GM10847 (cell line): Measurements from ENCODE around the gene TRIP6.

ENCODE experiments used
- POLR2A ChIP-seq: IDR thresholded peaks from 2 replicates; pipeline ENCODE4 v1.6.1; 2011; ENCODE audit not compliant: insufficient read length; ENCODE audit errors: extremely low read depth

The TRIP6 gene

DNA sequence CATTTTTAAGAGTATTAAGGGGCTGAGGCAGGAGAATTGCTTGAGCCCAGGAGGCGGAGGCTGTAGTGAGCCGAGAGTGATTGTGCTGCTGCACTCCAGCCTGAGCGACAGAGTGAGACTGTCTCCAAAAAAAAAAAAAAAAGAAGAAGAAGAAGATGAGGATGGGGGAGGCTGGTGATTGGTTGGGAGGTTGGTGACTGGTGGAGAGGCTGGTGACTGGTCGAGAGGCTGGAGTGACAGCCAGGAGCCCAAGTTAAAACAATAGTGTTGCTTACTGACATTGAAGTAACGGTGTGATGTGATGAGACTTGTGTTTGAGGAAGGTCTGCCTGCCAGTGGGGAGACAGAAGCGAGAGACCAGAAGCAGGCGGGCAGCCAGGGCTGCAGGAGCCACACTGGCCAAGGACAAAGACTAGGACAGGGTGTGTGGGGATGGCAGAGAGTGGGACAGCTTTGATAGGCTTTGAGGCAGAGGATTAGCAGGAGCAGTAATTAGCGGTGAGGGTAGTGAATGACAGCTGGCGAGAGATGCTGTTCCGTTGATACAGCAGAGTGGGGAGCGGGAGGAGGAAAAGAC, 12.6 kb downstream of the TRIP6 start:
- no peak for TF ChIP-seq POLR2A

DNA sequence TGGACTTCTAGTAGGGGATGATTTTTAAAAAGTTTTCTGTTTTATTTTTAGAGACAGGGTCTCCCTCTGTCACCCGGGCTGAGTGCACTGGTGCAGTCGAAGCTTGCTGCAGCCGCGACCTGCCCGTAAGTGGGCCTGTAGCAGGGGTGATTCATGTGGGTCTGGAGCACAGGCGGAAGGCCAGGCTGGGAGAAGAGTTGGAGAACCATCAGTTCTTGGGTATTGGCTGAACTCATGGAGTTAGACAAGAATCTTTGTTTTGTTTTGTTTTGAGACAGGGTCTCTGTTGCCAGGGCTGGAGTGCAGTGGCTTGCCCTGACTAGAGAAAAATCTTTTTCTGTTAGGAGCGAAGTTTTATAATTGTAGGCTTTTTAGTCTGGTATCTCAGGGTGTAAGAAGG, 13.5 kb downstream of the TRIP6 start:
- TF ChIP-seq POLR2A, result no peak

DNA sequence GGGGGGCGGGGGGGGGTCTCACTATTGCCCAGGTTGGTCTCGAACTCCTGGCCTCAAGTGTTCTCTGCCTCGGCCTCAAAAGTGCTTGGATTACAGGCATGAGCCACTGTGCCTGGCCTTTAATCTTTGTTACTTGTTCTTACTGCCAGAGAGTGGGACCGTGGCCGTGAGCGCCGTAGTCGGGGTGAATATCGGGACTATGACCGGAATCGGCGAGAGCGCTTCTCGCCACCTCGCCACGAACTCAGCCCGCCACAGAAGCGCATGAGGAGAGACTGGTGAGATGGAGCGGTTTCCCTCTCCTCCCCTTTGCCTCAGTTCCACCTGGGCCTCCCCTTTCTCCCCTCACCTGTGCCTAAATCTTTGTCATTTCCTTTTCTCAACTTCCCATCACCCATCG, 13.9 kb downstream of the TRIP6 start:
- no peak for TF ChIP-seq POLR2A

DNA sequence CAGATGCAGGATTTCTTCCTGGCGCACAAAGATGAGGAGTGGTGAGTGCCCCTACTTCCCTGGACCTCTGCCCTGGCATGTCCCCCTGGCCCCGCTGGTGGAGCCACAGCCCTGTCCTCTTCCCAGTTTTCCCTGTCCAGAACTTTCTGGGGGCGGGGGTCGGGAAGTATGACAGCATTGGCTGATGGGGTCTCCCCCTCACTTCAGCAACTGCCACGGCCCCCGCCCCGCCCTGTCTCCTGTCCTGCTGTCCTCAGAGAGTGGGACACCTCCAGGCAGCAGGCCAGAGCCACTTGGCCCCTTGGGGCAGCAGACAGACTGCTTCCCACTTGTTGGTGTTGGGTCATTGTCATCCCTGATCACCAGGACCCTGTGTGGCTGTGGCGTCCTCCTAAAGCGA, 15.0 kb downstream of the TRIP6 start:
- no peak for TF ChIP-seq POLR2A

DNA sequence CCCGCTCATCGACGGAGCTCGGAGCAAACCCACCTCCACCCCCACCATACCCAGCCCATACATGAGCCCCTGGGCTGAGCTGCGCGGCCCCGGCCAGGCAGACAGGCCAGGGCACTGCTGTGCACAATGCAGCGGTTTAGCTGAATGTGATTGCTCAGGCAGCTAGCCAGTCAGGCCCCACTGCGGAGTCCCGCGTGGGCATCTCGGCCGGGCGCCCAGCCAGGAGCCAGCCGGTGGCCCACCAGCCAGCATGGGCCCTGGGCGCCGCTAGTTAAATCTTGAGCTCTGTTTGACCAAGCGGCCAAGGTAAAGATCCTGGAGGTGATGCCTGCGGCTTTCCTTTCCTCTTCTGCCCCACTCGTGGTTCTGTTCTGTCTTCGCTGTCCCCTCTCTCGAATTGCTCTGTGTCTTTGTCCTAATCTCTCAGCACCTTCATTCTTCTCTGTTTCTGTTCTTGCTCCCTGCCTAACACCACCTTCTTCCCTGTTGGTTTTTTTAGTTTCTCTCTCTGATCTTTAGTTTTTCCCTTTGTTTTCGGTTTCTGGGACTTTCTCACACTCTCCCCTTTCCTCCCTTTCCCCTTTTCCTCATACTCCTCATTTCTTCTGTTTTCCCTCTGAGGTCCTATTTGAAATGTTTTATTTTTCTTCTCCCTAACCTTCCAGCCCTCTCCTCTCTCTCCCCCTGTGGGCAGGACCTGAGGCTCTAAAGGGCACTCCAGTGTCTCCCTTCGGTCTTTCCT, 15.8 kb downstream of the TRIP6 start:
- no peak for TF ChIP-seq POLR2A

DNA sequence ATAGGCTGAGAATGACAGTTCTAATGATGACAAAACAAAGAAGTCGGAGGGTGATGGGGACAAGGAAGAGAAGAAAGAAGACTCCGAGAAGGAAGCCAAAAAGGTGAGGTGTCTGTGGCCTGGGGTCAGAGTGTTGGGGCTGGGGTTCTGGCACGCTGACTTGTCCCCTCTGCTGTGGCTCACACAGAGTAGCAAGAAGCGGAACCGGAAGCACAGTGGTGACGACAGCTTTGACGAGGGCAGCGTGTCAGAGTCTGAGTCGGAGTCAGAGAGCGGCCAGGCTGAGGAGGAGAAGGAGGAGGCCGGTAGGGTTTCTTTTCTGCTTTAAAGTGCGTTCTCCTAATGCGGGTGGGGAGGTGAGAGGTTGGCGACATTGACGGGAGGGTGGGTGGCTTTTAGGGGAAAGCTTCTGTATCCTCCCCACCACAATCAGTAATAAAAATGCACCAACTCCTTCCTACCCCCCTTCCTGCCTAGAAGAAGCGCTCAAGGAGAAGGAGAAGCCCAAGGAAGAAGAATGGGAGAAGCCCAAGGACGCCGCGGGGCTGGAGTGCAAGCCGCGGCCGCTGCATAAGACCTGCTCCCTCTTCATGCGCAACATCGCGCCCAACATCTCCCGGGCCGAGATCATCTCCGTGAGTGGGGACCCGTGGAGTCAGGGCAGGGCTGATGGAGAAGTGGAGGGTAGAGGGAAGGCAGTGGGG, 17.7 kb downstream of the TRIP6 start:
- no peak for TF ChIP-seq POLR2A

DNA sequence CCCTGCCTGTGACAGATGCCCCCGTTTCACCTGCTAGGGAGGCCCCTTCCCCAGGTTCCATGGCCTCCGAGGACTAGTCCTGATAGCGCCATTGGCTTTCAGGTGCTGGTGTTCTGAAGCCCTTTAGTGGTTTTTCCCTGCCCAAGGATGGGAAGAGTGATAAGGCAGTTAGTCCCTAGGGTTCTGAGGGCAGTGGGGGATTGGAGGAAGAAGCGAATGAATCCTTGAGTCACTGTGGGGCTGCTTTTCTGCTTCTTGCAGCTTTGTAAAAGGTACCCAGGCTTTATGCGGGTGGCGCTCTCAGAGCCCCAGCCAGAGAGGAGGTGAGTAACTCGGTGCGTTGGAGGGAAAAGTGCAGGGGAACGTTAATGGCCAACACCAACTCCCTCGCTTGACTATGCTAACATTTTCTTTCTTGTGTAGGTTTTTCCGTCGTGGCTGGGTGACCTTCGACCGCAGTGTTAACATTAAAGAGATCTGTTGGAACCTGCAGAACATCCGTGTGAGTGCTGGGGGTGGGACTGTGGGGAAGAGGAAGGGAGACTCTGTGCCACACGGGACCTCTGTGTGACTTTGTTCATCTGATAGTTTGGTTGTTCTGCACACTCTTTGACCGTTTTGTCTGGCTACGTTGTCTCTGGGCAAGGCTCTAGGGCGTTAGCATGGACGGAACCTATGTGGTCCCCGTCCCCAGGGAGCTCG, 18.4 kb downstream of the TRIP6 start:
- TF ChIP-seq POLR2A, result no peak

DNA sequence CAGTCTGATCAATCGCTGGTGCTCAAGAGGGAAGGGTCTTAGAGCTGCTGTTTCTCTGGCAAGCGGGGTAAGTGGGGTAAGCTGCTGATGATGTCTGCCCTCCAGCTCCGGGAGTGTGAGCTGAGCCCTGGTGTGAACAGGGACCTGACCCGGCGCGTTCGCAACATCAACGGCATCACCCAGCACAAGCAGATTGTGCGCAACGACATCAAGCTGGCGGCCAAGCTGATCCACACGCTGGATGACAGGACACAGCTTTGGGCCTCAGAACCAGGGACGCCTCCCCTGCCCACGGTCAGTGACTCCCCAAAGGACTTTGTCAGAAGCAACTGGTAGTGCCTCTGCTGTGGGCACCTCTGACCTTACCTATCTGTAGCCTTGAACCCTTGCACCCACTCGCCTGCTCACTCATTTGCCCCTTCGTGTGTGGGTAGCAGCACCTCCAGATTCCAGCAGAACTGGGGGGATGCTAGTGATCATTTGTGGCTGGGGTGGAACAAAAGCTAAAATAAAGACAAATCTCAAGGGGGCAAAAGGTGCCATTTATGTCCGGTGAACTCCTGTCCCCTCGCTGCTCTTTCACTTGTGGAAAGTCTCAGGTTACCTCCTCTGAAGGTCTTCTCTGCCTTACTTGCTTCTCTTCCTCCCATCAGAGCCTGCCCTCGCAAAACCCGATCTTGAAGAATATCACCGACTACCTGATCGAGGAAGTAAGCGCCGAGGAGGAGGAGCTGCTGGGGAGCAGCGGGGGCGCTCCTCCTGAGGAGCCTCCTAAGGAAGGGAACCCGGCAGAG, 19.2 kb downstream of the TRIP6 start:
- TF ChIP-seq POLR2A, result no peak

DNA sequence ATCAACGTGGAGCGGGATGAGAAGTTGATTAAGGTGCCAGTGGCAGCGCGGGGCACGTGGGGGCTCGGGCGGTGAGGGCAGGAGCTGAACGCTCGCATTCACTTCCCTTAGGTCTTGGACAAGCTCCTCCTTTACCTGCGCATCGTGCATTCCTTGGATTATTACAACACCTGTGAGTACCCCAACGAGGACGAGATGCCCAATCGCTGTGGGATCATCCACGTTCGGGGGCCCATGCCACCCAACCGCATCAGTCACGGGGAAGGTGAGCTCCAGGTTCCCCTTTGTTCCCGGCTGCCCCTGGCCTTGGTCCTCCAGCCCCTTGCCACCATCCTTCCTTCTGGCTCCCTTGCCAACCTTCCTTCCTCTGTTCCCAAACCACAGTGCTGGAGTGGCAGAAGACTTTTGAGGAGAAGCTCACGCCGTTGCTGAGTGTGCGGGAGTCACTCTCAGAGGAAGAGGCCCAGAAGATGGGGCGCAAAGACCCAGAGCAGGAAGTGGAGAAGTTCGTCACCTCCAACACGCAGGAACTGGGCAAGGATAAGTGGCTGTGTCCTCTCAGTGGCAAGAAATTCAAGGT, 19.8 kb downstream of the TRIP6 start:
- TF ChIP-seq POLR2A, result no peak

DNA sequence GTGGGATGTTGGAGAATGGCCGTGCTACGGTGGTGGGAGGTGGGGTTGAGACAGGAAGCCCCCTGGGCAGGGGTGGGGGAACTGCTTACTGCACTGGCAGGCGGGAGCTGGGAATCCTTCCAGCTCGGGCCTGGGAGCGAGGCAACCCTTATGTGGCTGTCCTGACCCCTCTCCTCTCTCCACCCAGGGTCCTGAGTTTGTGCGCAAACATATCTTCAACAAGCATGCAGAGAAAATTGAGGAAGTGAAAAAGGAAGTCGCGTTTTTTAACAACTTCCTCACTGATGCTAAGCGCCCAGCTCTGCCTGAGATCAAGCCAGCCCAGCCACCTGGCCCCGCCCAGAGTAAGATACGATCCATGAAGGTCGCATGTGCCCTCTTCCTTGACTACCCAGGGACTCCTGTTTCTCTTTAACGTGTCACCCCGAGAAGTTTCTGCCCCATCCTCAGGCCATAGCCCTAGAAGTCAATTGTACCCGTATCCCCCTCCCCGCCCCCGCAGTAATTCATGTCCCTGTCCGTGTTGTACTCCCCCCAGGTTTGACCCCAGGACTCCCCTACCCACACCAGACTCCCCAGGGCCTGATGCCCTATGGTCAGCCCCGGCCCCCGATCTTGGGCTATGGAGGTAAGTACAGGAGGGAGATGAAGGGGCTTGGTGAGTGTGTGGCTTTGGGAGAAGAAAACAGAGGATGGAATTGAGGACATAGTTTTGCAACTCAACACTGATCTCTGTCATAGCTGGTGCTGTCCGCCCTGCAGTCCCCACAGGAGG, 20.5 kb downstream of the TRIP6 start:
- no peak for TF ChIP-seq POLR2A

DNA sequence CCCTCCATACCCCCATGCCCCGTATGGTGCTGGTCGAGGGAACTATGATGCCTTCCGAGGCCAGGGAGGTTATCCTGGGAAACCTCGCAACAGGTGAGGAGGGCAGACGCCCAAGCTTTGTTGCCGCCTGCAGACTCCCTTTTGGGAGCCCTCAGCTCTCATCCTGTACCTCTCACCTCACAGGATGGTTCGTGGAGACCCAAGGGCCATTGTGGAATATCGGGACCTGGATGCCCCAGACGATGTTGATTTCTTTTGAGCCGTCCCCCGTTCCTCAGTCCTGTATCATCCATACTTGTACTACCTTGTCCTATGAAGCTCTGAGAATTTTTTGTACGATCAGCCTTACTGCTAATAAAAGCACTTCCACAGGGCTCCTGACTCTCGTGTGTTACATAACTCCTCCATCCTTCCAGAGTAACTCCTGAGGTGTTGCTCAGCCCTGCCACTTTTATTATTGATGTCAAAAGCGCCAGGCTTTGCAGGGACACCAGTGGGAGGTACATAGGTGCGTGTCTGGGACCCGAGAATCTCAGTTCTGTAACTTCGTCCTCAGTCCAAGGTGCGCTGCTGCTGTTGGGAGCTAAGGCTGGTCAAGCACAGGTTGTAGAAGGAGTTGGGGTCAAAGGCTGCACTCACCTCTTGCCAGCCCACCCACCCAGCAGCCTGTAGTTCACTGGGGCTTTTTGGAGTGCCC, 21.3 kb downstream of the TRIP6 start:
- TF ChIP-seq POLR2A, result no peak

DNA sequence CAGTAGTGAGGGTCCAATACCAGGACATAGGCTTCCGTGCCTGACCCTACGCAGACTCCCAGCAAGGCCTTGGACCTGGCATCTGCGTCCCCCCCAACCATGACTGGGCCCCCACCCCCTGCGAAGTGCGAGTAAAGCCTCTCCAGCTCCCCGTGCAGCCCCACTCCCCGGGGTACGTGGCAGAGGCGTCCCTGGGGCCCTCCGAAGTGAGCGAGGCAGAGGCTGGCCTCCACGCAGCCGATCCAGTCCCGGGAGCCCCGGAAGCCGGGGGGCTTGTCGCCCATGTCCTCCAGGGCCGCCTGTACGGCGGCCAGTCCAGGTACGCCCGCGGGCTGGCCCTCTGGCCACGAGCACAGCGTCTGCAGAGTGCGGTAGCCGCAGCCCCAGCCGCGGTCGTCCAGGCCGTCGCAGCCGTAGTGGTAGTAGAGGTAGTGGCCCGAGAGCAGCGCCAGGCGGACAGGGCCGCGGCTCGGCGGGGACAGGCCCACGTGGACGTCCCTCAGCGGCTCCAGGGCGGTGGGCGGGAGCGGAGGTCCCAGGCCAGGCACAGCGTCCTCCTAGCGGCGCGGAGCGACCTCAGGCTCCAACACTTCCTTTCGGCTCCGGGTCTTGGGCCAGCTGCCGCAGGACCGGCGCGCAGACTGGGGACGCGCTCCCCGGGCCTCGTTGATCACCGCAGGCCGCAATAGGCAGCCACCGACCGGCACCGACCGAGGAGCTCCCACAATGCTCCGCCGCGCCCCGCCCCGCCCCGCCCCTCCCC, 22.0 kb downstream of the TRIP6 start, which contains the start of gene UFSP1:
Gene UFSP1 (minus strand): TSS at position 728 of the 763 bp plus-strand sequence. CDS start 444 bp downstream, at position 284.
- no peak for TF ChIP-seq POLR2A
